Measurements from ENCODE around the gene PLSCR2. TPM values are rescaled to one million over a fixed set of nuclear protein-coding genes. Genes with fewer than 3 reads are reported as not detected.
"Not testable (repeated sequence)": the region's sequence is repeated elsewhere in the genome, so short reads cannot be mapped to it uniquely, and the experiment has no call there.

Gene PLSCR2
- total RNA-seq, 2 experiments from 2014 or later, result not detected

DNA sequence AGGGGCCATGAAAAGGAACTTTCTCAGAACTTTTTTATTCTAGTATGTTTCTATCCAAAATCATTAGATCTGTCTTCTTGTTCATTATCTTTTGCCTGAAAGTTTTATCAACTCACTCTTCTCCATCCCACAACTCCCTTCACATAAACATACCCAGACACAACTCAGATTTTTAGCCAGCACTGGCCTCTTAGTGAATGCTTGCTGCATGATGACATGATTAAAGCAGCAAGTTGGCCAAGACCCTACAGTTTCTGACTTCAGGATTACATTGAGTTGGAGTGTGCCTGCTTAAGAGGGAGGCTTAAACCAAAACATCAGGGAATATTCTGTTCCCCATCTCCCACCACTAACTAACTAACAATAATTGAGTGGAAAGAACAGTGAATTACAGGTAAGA is 38.1 kb downstream of the PLSCR2 start:
- DNase-seq, result no peak
- no peak overlapping the region for H3K27ac Mint-ChIP-seq
- H3K4me3 Mint-ChIP-seq, result no peak overlapping the region
- peaks cover 11% of the 10 kb centered on the region for H3K27me3 Mint-ChIP-seq
- no peaks in the 10 kb centered on the region for H3K36me3 Mint-ChIP-seq (ENCODE audit: low read depth)
- H3K9me3 Mint-ChIP-seq, result no peaks in the 10 kb centered on the region
- H3K4me1 Mint-ChIP-seq, result no peaks in the 10 kb centered on the region
- CTCF ChIA-PET, result no interaction called here
- POLR2A ChIA-PET, result no interaction called here

DNA sequence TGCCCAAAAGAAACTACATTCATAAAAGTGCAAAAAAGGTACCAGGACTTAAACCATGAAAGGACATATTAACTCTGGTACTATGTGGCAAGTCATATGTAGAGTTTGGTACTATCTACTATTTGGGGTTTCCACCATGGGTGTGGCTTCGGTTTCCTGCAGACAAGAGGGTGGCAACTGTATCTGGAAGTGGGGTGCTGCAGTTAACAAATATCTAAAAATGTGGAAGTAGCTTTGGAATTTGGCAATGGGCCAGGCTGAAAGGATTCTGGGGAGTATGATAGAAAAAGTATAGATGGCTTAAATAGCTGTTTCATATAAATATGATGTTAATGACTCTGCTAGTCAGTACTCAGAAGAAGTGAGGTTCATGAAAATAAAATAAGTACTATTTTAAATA is 44.0 kb downstream of the PLSCR2 start:
- POLR2A ChIA-PET, result no interaction called here
- DNase-seq, result no peak

DNA sequence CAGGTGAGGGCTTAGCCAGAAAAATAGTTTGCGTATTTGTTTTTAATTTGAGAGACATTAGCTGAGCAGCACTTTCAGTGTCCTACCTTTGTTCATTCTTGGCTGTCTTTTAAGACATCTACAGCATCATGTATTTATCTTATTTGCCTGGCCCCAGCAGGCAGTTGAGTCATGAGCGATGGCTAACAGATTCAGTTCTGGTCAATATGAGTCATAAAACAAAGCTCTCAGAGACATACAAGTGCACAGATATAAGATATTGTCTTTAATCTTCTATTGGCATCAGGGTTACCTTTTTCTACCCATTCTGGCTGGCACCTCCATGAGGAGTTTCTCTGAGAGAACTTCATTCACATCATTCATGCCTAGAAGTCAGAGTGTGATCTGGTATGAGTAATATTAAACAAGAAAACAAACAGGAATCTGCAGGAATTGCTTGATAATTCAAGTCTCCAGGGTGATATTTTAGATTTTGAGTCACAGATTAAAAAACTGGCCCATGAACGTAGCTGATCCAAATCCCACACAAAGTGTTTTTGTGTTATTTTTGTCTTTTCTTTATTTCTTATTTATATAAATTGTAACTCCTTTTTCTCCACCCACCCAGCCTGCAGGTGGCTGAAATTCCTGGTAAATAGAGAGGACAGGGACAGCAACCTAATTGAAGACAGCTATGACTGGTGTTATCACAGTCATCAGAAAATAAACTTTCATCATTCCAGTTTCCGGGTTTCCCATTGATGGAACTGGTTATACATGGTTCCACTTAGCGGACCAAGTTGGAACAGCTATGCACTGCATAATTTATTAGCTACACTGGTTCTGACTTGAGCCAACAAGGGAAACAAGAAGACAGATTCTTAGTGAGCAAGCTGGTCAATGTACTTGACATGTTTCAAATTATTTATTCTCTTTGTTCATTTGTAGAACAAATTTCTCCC is 47.3 kb downstream of the PLSCR2 start:
- no peak for DNase-seq
- H3K27ac Mint-ChIP-seq, result no peak overlapping the region
- CTCF ChIA-PET, result no interaction called here
- H3K4me3 Mint-ChIP-seq, result no peak overlapping the region
- no peaks in the 10 kb centered on the region for H3K9me3 Mint-ChIP-seq
- no peaks in the 10 kb centered on the region for H3K27me3 Mint-ChIP-seq
- POLR2A ChIA-PET, result no interaction called here
- H3K36me3 Mint-ChIP-seq (ENCODE audit: low read depth), result no peaks in the 10 kb centered on the region
- H3K4me1 Mint-ChIP-seq, result no peaks in the 10 kb centered on the region

More for the DNA sequence above, 44.0 kb downstream of the PLSCR2 start:
- H3K27ac Mint-ChIP-seq, result no peak overlapping the region
- CTCF ChIA-PET, result no interaction called here
- no peaks in the 10 kb centered on the region for H3K36me3 Mint-ChIP-seq (ENCODE audit: low read depth)
- H3K4me1 Mint-ChIP-seq, result no peaks in the 10 kb centered on the region
- no peak overlapping the region for H3K4me3 Mint-ChIP-seq
- no peaks in the 10 kb centered on the region for H3K9me3 Mint-ChIP-seq
- peaks cover 5% of the 10 kb centered on the region for H3K27me3 Mint-ChIP-seq

DNA sequence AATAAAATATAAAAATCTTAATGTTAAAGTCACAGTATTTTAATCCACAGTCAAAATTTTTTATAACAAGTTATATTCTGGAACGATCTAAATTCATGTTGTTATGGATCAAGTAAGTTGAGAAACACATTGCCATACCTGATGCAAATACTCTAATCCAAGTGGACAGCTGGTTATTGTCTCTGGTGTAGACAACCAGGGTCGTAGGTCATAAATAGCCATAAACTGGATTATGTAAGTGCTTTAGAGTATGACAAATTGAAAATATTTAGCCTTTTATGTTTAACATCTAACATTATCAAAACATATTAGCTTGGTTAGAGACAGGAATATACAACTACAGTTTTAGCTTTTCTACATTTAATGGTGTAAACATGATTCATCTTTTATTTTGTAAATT is 53.0 kb downstream of the PLSCR2 start:
- ChIA-PET CTCF (no interaction called here), POLR2A (no interaction called here)
- H3K9me3 Mint-ChIP-seq, result no peaks in the 10 kb centered on the region
- no peaks in the 10 kb centered on the region for H3K27me3 Mint-ChIP-seq
- DNase-seq, result no peak
- no peaks in the 10 kb centered on the region for H3K36me3 Mint-ChIP-seq (ENCODE audit: low read depth)
- no peak overlapping the region for H3K4me3 Mint-ChIP-seq
- H3K4me1 Mint-ChIP-seq, result no peaks in the 10 kb centered on the region
- no peak overlapping the region for H3K27ac Mint-ChIP-seq

DNA sequence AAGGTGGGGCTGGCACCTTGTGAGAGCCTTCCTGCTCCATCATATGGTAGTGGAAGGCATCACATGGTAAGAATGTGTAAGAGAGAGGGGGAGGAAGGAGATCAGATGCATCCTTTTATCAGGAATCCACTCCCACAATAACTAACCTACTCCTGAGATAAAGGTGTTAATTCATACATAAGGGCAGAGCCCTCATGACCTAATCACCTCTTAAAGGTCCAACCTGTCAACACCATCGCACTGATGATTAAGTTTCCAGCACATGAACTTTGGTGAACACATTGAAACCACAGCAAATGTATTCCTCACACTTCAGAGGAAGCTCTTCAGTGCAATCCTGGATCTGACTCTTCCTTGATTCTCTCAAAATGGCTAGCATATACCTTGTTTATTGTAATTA is 55.4 kb downstream of the PLSCR2 start:
- Mint-ChIP-seq H3K4me1 (no peaks in the 10 kb centered on the region), H3K4me3 (no peak overlapping the region), H3K36me3 (ENCODE audit: low read depth) (no peaks in the 10 kb centered on the region), H3K27ac (no peak overlapping the region), H3K9me3 (no peaks in the 10 kb centered on the region), H3K27me3 (no peaks in the 10 kb centered on the region)
- ChIA-PET POLR2A (no interaction called here), CTCF (no interaction called here)
- DNase-seq, result no peak

DNA sequence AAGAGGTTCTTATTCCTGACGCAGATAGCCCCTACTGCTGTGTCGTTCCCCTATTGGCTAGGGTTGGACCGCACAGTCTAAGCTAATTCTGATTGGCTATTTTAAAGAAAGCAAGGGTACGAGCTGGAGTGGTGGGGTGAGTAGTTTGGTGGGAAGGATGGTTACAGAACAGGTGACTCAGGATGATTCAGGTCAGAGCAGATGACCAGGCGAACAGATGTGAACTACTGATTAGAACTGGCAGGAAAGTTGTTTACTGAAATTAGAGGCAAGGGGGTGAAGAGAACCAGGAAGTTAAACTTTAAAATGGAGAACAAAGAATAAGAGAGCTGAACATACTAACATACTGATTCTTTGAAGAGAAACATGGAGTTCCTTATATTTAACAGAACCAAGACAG is 56.6 kb downstream of the PLSCR2 start:
- POLR2A ChIA-PET; DNase-seq; H3K9me3 Mint-ChIP-seq; H3K4me1 Mint-ChIP-seq; H3K27me3 Mint-ChIP-seq; H3K4me3 Mint-ChIP-seq; H3K27ac Mint-ChIP-seq; H3K36me3 Mint-ChIP-seq (ENCODE audit: low read depth); CTCF ChIA-PET: not testable (repeated sequence)

DNA sequence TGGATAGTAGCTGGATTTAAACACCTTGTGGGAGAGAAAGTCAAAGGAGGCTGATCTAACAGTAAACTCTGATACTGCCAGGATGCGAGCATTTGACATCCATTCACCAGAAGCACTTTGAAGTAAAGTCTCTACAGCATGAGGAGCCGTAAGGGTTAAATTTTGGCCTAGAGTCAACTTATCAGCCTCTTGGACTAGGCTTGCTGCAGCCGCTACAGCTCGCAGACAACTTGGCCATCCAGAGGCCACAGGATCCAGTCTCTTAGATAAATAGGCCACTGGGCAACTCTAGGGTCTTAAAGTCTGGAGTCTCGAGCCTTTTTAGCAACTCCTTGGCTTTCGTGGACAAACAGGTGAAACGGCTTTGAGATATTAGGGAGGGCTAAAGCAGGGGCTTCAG is 61.4 kb downstream of the PLSCR2 start:
- Mint-ChIP-seq H3K4me1 (no peaks in the 10 kb centered on the region), H3K27ac (no peak overlapping the region), H3K9me3 (peaks cover 4% of the 10 kb centered on the region), H3K36me3 (ENCODE audit: low read depth) (no peaks in the 10 kb centered on the region), H3K27me3 (no peaks in the 10 kb centered on the region), H3K4me3 (no peak overlapping the region)
- ChIA-PET CTCF (no interaction called here), POLR2A (no interaction called here)
- DNase-seq, result no peak

DNA sequence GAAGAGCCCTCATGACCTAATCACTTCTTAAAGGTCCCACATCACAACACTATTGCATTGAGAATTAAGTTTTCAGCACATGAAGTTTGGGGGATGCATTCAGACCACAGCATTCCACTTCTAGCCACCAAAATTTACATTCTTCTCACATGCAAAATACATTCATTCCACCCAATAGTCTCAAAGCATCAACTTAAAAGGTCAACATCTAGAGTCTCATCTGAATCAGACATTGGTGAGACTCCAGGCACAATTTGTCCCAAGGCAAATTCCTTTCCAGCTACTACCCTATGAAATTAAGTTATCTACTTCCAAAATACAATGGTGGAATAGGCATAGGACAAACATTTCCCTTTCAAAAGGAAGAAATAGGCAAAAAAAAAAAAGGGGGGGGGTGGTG is 64.9 kb downstream of the PLSCR2 start:
- POLR2A ChIA-PET, result no interaction called here
- no peaks in the 10 kb centered on the region for H3K27me3 Mint-ChIP-seq
- H3K4me3 Mint-ChIP-seq, result no peak overlapping the region
- CTCF ChIA-PET, result no interaction called here
- no peak for DNase-seq
- no peaks in the 10 kb centered on the region for H3K36me3 Mint-ChIP-seq (ENCODE audit: low read depth)
- H3K27ac Mint-ChIP-seq, result no peak overlapping the region
- H3K4me1 Mint-ChIP-seq, result no peaks in the 10 kb centered on the region
- peaks cover 4% of the 10 kb centered on the region for H3K9me3 Mint-ChIP-seq

DNA sequence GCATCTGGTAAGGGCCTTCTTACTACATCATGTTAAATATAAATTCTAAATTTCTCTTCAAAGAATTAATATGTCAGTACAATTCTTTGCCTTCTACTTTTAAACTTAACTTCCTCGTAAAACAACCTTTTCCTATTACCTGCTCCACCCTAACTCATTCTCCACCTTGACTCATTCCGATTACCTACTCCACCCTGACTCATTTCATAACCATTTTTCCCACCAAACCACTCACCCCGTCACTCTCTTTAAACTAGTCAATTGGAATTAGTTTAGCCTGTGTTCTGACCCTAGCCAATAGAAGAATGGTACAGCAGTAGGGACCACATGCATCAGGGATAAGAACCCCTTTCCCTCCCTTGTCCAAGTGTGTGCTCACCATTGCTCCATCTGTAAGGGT is 65.6 kb downstream of the PLSCR2 start:
- H3K4me1 Mint-ChIP-seq, result no peaks in the 10 kb centered on the region
- H3K27me3 Mint-ChIP-seq, result no peaks in the 10 kb centered on the region
- CTCF ChIA-PET, result no interaction called here
- DNase-seq, result no peak
- H3K4me3 Mint-ChIP-seq, result no peak overlapping the region
- H3K36me3 Mint-ChIP-seq (ENCODE audit: low read depth), result no peaks in the 10 kb centered on the region
- POLR2A ChIA-PET, result no interaction called here
- no peak overlapping the region for H3K27ac Mint-ChIP-seq
- peaks cover 4% of the 10 kb centered on the region for H3K9me3 Mint-ChIP-seq

DNA sequence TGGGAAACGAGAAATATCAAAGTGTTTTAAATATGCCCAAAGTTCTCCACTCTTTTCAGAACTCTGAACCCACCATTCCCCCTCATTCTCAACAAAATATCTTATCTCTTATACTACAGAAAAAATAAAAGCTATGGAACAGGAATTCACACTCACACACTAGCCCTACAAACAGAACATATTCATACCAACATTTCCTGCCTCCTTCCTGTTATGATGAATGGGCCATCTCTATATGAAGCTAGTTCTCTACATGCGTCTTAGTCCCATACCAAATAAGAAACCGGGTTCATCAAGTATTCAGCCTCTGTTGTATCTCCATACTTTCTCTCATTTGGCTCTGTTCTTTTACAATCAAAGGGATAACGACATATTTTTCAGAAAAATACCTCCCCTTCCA is 72.6 kb downstream of the PLSCR2 start:
- CTCF ChIA-PET, result no interaction called here
- no peak overlapping the region for H3K27ac Mint-ChIP-seq
- H3K36me3 Mint-ChIP-seq (ENCODE audit: low read depth), result no peaks in the 10 kb centered on the region
- no peaks in the 10 kb centered on the region for H3K9me3 Mint-ChIP-seq
- POLR2A ChIA-PET, result no interaction called here
- DNase-seq, result no peak
- H3K27me3 Mint-ChIP-seq, result no peaks in the 10 kb centered on the region
- no peak overlapping the region for H3K4me3 Mint-ChIP-seq
- H3K4me1 Mint-ChIP-seq, result peaks cover 4% of the 10 kb centered on the region

DNA sequence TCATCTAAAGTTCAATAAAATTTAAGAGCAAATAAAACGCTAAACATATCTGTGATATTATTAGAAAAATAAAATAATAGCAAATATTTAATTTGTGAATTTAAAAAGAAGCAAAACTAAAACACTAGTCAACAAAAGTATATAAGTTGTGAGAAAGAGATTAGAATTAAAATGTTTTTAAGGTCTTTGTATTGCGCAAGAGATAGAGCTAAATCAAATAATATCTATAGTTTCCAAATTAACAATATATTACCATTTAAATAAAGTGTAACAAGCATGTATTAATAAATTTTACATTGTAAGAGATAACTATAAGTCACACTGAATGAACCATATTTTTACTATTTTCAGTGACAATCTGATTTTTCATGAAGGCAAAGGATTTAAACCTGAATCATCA is 74.2 kb downstream of the PLSCR2 start:
- H3K4me3 Mint-ChIP-seq, result no peak overlapping the region
- CTCF ChIA-PET, result no interaction called here
- H3K4me1 Mint-ChIP-seq, result peaks cover 4% of the 10 kb centered on the region
- H3K27me3 Mint-ChIP-seq, result no peaks in the 10 kb centered on the region
- H3K27ac Mint-ChIP-seq, result no peak overlapping the region
- POLR2A ChIA-PET, result no interaction called here
- DNase-seq, result no peak
- H3K36me3 Mint-ChIP-seq (ENCODE audit: low read depth), result no peaks in the 10 kb centered on the region
- no peaks in the 10 kb centered on the region for H3K9me3 Mint-ChIP-seq

DNA sequence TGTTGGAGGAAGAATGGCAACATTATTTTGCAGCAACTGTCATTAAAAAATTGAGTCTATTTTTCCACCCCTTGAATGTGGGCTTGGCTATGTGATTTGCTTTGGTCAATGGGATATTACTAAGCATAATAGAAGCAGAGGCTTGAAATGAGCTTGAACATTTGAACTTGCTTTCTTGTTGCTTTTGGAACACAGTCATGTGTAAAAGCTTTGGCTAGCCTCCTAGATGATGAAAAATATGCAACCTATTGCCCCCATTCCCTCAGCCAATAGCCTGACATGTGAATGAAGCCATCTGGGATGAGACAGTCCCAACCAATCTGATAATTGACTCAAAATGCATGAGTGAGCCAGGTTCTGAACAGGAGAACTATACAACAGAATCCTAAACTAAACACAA is 78.4 kb downstream of the PLSCR2 start:
- no peaks in the 10 kb centered on the region for H3K9me3 Mint-ChIP-seq
- H3K4me1 Mint-ChIP-seq, result no peaks in the 10 kb centered on the region
- no peaks in the 10 kb centered on the region for H3K36me3 Mint-ChIP-seq (ENCODE audit: low read depth)
- ChIA-PET POLR2A (no interaction called here), CTCF (no interaction called here)
- H3K4me3 Mint-ChIP-seq, result no peak overlapping the region
- H3K27ac Mint-ChIP-seq, result no peak overlapping the region
- DNase-seq, result no peak
- no peaks in the 10 kb centered on the region for H3K27me3 Mint-ChIP-seq

DNA sequence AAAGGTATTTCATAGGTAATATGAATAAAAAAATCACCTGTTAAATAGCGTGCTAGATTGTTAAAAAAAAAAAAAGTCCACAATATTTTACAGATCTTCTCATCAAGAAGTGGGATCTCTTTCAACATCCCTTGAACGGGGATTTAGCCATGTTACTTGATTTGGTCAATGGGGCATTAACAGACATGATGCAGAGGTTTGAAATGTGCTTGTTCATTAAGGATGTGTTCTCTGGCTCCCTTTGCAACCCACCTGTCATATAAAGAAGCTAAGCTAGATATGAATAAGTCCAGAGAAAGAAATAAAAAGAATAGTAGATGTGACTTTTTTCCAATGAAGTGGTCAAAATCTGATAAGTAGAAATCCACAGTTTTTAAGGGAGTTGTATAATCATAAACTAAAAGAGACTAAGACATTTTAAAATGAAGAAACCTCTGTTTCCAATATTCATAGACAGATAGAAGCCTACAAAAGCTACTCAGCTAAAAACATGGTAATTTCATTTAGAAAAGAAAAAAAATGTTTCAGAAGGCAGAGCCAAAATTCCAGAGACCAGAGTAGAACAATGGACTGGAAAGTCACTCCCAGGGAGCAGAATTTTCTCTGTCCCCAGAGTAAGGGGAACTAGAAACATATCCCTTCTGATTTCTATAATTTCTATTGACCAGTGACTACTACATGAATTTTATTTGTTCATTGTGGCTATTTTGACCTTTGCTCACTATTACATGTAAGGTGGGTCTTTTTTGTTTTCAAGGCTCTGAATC is 79.2 kb downstream of the PLSCR2 start:
- no peaks in the 10 kb centered on the region for H3K36me3 Mint-ChIP-seq (ENCODE audit: low read depth)
- H3K27ac Mint-ChIP-seq, result no peak overlapping the region
- CTCF ChIA-PET, result no interaction called here
- H3K9me3 Mint-ChIP-seq, result no peaks in the 10 kb centered on the region
- H3K4me1 Mint-ChIP-seq, result no peaks in the 10 kb centered on the region
- DNase-seq, result no peak
- H3K4me3 Mint-ChIP-seq, result no peak overlapping the region
- POLR2A ChIA-PET, result no interaction called here
- no peaks in the 10 kb centered on the region for H3K27me3 Mint-ChIP-seq

DNA sequence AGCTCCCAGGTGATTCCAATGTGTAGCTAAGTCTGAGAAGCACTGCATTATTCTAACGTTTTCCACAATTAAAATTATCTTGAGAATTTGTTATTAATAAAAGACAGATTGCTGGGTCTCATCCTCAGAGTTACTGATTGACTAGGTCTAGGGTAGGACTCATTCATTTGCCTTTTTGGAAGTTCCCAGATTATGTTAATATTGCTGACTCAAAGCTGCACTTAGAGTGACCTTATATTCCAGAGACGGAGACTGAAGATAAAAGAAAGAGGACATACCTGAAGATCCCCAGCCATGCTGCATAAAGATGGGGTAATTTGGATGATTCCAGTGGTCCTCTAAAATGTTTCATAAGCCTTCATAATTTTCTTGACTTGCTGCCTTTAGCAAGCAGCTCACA is 81.8 kb downstream of the PLSCR2 start:
- CTCF ChIA-PET, result interaction anchor here (0.6 kb wide), 1 partner anchor 212 kb away, joined by 3 read pairs; no protein-coding TSS in a partner anchor
- no peak overlapping the region for H3K4me3 Mint-ChIP-seq
- H3K9me3 Mint-ChIP-seq, result no peaks in the 10 kb centered on the region
- POLR2A ChIA-PET, result no interaction called here
- no peak for DNase-seq
- H3K36me3 Mint-ChIP-seq (ENCODE audit: low read depth), result no peaks in the 10 kb centered on the region
- no peaks in the 10 kb centered on the region for H3K4me1 Mint-ChIP-seq
- H3K27ac Mint-ChIP-seq, result no peak overlapping the region
- H3K27me3 Mint-ChIP-seq, result no peaks in the 10 kb centered on the region
